HS-27A (cell line): Measurements from ENCODE around the gene IL23R.
"Not testable (repeated sequence)": the region's sequence is repeated elsewhere in the genome, so short reads cannot be mapped to it uniquely, and the experiment has no call there.

Experiments used
- DNase-seq: peaks from one replicate; pipeline ENCODE4 v3.0.0-alpha.2; 2012; ENCODE audit warnings: low read depth, missing footprints

The IL23R gene

GRCh38 chr1:67166196-67166595 lies at the start of gene IL23R:
IL23R (plus strand) TSS chr1:67166454; CDS start chr1:67168121, 1,667 bp downstream.
- no peak for DNase-seq

- DNase-seq = peak; percentile 9
Measured at GRCh38 chr1:67118191-67118590, 48.1 kb upstream of the IL23R start.

- DNase-seq = no peak
Measured at GRCh38 chr1:67118646-67119045, 47.6 kb upstream of the IL23R start.

GRCh38 chr1:67120855-67121619 lies 45.2 kb upstream of the IL23R start:
- no peak for DNase-seq

DNA sequence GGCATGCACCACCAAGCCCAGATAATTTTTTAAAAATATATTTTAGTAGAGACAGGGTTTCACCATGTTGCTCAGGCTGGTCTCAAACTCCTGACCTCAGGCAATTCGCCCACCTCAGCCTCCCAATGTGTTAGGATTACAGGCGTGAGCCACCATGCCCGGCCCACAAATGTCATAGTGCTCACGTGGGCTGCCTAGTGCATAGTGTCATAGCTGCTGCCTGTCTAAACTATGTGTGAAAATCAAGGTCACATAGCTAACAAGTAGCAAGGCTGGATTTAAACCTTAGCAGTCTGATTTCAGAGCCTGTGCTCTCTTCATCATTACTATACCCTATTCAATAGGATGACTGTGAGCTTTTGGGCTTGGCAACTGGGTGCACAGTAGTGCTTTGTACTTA lies 41.8 kb upstream of the IL23R start:
- DNase-seq = no peak

DNA sequence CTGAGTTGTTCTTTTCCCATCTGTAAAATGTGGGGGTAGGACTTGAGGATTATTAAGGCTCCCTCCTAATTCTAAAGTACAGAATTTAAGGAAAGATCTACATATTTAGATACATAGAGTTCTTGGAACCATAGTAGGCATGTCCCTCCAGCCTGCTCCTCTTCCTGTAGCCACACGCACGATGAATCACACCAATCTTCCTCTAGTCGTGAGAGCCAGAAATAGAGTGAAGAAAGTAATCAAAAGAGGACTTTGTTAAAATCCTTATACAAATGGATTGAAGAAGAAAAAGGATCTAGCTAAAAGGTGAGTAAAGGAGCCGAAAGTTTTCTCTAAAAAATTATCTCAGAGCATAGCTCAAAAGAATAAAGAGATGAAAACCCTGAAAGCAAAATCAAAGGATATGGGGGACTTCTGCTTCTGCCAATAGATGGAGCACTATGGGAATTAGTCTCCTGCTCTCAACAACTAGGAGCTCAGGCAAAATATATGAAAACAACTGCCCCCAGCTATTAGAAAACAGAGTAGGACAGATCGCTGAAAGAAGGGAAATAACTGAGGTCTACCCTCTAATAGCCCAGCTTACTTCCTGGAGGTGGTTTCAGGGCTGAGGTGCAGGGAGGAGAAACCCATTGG lies 40.0 kb upstream of the IL23R start:
- no peak for DNase-seq

GRCh38 chr1:67126974-67127373 lies 39.3 kb upstream of the IL23R start:
- DNase-seq = no peak

- no peak for DNase-seq
Measured at GRCh38 chr1:67130673-67131072, 35.6 kb upstream of the IL23R start.

- DNase-seq = no peak
Measured at GRCh38 chr1:67133177-67133576, 33.1 kb upstream of the IL23R start.

DNA sequence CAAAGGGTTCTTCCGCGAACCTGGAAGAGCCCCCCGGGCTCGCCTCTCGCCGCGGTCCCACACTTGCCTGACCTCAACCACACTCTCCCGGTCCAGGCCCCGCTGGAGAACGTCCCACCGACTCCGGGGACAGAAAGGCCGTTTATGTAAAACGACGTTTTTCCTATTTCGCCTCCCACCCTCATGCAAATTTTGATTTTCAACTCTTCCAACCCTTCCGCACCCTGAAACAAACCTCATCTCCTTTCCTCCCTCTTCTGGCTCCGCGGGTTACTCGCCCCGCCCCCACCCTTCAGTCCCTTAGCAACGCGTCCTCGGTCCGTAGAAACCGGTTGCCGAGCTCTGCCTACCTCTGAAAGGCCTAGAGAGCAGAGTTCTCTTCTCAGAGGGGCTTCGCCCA lies 31.6 kb upstream of the IL23R start, which contains the start of gene C1orf141:
Gene C1orf141 (minus strand): TSS at position 276 of the 400 bp plus-strand sequence. CDS start 7,730 bp downstream, outside the sequence.
- DNase-seq = no peak

- DNase-seq = no peak
Measured at GRCh38 chr1:67135354-67135753, 30.9 kb upstream of the IL23R start.

GRCh38 chr1:67137307-67137753 lies 28.9 kb upstream of the IL23R start:
- DNase-seq = no peak

DNA sequence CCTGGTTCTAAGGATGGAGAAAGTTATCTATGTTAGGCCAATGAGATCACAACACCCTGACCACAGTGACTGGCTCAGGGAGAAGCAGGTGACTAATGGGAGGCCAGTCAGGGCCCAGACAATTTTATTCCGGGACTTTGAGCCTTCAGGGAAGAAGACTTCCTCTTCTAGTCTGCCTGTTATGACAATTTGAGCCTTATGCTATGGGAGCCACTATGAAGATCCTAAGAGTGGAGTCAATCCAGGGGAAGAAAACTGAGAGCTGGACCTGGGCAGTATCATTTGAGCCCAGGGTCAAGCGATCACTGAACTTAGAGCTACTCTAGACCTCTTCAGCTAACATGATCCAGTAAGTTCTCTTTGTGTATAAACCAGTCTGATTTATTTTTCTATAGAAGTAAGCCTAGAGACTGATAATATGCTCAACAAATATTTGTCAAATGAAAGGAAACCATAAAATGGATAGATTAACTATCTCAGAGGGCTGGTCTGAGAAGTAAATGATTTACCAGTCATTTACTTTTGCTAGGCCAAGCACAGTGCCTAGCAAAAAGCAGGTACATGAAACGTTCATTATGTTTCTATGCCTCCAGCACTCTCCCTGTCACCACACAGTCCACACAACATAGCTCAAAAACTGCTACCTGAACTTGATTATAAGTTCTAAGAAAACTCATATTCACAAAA lies 27.3 kb upstream of the IL23R start:
- no peak for DNase-seq

DNA sequence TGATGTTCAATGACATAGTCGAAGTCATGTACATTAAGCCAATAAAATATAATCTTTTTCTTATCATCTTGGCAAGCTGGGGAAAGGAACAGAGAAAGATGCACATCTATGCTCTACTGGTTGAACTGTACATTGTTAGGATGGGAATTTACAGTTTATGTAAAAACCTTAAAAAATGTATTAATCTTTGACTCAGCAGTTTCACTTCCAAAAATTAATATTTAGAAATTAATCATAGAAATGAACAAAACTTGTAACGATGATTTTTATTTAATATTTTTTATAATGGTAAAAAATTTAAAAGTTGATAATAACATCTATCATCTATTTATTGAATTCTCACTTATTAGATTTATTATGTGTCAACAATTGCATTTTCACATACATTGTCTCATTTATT lies 25.8 kb upstream of the IL23R start:
- no peak for DNase-seq

DNA sequence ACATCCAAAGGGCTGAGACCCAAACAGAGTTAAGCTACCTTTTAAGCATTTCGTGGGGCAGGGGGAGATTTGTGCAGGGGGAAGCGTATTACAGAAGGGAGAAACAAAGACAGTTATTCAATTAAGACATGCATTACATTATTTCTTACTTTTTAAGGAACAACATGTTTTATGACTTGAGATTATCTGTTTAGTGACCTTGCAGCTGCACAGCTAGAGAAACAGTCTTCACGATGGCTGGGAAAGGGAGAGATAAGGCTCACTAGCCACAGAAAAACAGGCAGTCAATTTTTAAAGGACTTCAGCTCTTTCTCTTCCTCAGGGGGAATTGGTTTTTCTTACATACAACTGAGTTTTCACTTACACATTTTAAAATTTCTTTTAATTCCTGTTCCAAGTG lies 24.4 kb upstream of the IL23R start:
- not testable (repeated sequence) for DNase-seq

DNA sequence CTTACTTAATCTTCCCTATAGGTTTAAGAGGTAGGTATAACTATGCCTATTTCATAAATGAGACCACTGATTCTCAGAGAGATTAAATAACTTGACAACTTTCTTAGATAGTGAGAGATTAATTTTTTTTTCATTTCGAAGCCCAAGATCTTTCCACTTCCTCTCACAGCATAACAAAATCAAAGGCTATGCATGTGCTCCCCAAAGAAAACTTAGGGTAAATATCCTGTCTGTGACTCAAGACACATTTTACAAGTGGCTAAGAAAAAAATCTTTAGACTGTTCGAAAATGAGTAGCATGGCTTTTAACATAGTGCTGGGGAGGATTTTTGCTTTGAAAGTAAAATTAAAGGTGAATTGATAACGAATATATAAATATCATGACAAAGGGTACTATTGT lies 23.3 kb upstream of the IL23R start:
- DNase-seq = no peak

- DNase-seq = no peak
Measured at GRCh38 chr1:67143966-67144365, 22.3 kb upstream of the IL23R start.

DNA sequence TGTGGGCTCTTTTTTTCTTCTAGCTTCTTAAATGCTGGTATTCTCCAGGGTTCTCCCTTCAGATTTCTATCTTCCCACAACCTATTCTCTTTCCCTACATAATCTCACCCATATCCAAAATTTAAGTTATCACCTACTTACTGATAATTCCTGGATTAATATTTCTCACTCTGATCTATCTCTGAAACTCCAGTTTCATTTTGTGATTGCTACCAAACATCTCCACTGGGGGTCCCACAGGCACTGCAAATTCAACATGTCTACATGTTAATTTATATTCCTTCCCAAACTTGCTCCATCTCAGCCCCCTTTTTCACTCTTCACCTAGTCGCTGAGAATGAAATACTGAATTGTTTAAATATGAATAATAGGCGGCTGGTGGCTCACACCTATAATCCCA lies 21.6 kb upstream of the IL23R start:
- DNase-seq = no peak

DNA sequence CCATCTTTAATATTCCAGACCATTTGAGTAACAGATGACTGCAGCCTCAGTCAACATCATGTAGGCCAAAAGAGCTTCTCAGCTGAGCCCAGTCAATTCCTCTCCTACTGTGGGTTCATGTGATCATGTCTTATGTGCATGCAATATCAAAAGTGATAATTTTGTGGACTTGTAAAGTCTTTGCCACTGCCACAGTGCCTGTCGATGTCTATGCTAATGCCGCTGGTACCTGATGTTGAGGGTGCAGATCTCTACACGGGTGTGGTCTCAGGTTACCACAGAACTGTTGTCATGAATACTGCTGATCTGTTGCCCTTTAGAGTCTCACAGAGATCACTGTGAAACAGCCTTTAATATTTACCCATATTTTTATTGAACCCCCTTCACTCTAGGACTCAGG lies 20.2 kb upstream of the IL23R start:
- no peak for DNase-seq

DNA sequence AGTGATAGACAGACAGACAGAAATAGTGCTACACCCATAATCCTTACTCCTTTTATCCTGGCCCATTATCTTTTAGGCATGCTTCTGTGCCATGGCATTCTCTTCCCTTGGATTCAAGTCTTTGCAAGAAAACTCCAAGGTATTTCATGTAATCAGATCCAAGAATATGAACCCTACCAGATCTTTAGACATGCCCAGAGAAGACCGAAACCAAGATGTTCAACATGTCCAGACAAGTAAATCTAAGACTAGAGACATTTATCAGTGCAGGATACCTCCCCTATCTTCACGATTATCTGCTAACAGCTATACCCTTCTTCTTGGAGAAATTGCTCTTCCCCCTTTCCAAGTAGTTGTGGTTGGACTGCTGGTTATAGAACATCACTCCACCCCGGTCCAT lies 19.7 kb upstream of the IL23R start:
- DNase-seq = no peak

DNA sequence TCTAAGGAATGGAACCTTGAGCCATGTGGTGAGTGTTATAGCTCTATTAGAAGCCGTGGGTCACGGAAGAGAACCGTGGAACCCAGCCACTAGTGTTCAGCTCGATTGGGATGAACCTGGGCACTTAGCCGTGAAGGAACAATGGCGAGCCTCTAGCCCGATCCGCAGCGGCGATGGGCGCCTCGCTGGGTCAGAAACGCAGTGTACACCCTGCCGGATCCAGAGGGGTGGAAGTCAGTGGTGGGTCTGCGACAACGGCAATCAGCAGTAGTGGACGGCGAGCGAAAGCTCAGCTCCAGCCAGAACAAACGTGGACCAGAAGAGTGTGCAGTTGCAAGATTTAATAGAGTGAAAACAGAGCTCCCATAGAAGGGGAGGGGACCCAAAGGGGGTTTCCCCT lies 18.3 kb upstream of the IL23R start:
- not testable (repeated sequence) for DNase-seq

- DNase-seq = peak; percentile 20
Measured at GRCh38 chr1:67148516-67149178, 17.6 kb upstream of the IL23R start.
